ENCODE data around the gene TFRC.

Gene TFRC

DNA sequence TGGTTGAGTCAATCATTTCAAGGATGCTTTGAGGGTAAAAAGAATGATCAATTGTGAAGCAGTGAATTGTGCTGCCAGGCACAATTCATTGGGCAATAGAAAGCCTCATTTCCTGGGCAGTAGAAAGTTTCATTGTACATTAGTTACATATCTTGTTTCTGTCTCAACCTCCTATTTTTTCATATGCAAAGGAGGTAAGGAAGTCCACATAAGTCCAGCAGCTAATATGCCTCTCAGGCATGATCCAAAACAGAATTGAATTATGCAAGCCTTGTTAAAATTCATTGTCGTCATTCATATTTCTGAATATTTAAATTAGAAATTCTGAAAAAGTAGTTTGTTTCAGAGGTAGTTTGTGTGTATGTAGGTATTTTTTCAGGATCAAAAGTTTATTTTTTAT lies 65.8 kb downstream of the TFRC start:
- H3K36me3 ChIP-seq (ENCODE audit: insufficient read depth, low read length): no peaks in the 10 kb centered on the region
- no peak overlapping the region for H2AFZ ChIP-seq (ENCODE audit: low read length)
- TF ChIP-seq CTCF (conservative IDR thresholded peaks at IDR 0.05; ENCODE audit: low read length) (no peak), EZH2phosphoT487 (IDR thresholded peaks at IDR 0.05; ENCODE audit: borderline replicate concordance) (no peak)
- H3K9ac ChIP-seq (ENCODE audit: low read depth, low read length, poor library complexity, severe bottlenecking): no peak overlapping the region
- no peaks in the 10 kb centered on the region; the same call in 1 of the 2 replicates for H3F3A ChIP-seq (ENCODE audit: low read depth)
- no peaks in the 10 kb centered on the region for H4K20me1 ChIP-seq (ENCODE audit: insufficient read depth, low read length, poor library complexity, severe bottlenecking)
- H3K4me1 ChIP-seq (ENCODE audit: insufficient read depth, low read length, poor library complexity, severe bottlenecking): no peaks in the 10 kb centered on the region
- no peaks in the 10 kb centered on the region for H3K9me2 ChIP-seq (replicated peaks; ENCODE audit: low read depth, low read length)
- no peak overlapping the region for H3K4me2 ChIP-seq (ENCODE audit: low read depth, low read length, poor library complexity, severe bottlenecking)
- no peaks in the 10 kb centered on the region for H3K27me3 ChIP-seq (ENCODE audit: insufficient read depth, low read length, poor library complexity, severe bottlenecking)
- H3K79me2 ChIP-seq (ENCODE audit: insufficient read depth, low read length): no peaks in the 10 kb centered on the region
- no peak overlapping the region for H3K4me3 ChIP-seq (ENCODE audit: low read length, poor library complexity, severe bottlenecking)
- no peaks in the 10 kb centered on the region for H3K9me3 ChIP-seq (ENCODE audit: insufficient read depth, low read depth, low read length)

- TF ChIP-seq CTCF (conservative IDR thresholded peaks at IDR 0.05; ENCODE audit: low read length) (no peak), EZH2phosphoT487 (IDR thresholded peaks at IDR 0.05; ENCODE audit: borderline replicate concordance) (no peak)
- Histone ChIP-seq H3K79me2 (ENCODE audit: insufficient read depth, low read length) (no peaks in the 10 kb centered on the region), H4K20me1 (ENCODE audit: insufficient read depth, low read length, poor library complexity, severe bottlenecking) (no peaks in the 10 kb centered on the region), H3K9me2 (replicated peaks; ENCODE audit: low read depth, low read length) (no peaks in the 10 kb centered on the region), H3K36me3 (ENCODE audit: insufficient read depth, low read length) (no peaks in the 10 kb centered on the region), H3K27me3 (ENCODE audit: insufficient read depth, low read length, poor library complexity, severe bottlenecking) (no peaks in the 10 kb centered on the region), H3K4me3 (ENCODE audit: low read length, poor library complexity, severe bottlenecking) (no peak overlapping the region), H3K9ac (ENCODE audit: low read depth, low read length, poor library complexity, severe bottlenecking) (no peak overlapping the region), H3F3A (ENCODE audit: low read depth) (no peaks in the 10 kb centered on the region), H3K4me1 (ENCODE audit: insufficient read depth, low read length, poor library complexity, severe bottlenecking) (no peaks in the 10 kb centered on the region), H2AFZ (ENCODE audit: low read length) (no peak overlapping the region), H3K4me2 (ENCODE audit: low read depth, low read length, poor library complexity, severe bottlenecking) (no peak overlapping the region), H3K9me3 (ENCODE audit: insufficient read depth, low read depth, low read length) (no peaks in the 10 kb centered on the region)
These were observed 68.1 kb downstream of the TFRC start for GRCh38 chr3:196013587-196014487.

DNA sequence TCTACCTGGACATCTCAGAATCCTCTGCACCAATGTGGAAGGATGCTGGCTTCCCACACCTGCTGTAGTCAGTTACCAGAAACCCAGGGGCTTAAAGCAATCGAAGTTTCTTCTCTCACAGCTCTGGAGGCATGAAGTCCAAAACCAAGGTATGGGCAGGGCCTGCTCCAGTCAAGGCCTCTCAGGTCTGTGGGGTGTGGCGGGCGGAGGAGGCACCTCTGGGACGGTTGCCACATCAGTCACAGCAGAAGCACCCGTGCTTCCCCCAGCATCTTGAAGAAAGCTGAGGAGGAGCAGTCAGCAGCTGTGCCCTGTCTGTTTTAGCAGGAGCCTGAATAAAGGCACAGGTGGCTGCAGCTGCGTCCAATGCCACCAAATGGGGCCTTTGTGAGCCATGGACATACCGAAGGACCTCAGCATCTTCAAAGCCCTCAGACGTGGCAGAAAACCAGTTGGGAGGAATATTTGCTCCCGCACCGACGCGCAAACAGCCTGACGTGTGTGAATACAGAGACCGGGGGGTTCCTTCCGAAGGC lies 68.9 kb downstream of the TFRC start:
- no peak for TF ChIP-seq CTCF (conservative IDR thresholded peaks at IDR 0.05; ENCODE audit: low read length)
- TF ChIP-seq EZH2phosphoT487 (IDR thresholded peaks at IDR 0.05; ENCODE audit: borderline replicate concordance): no peak

More for the DNA sequence above, 68.9 kb downstream of the TFRC start:
- H3K9ac ChIP-seq (ENCODE audit: low read depth, low read length, poor library complexity, severe bottlenecking): no peak overlapping the region
- no peak overlapping the region for H3K4me2 ChIP-seq (ENCODE audit: low read depth, low read length, poor library complexity, severe bottlenecking)
- no peaks in the 10 kb centered on the region for H3K79me2 ChIP-seq (ENCODE audit: insufficient read depth, low read length)
- H3K4me3 ChIP-seq (ENCODE audit: low read length, poor library complexity, severe bottlenecking): no peak overlapping the region
- H3F3A ChIP-seq (ENCODE audit: low read depth): no peaks in the 10 kb centered on the region
- no peak overlapping the region for H2AFZ ChIP-seq (ENCODE audit: low read length)
- no peaks in the 10 kb centered on the region for H4K20me1 ChIP-seq (ENCODE audit: insufficient read depth, low read length, poor library complexity, severe bottlenecking)
- H3K9me3 ChIP-seq (ENCODE audit: insufficient read depth, low read depth, low read length): no peaks in the 10 kb centered on the region
- H3K27me3 ChIP-seq (ENCODE audit: insufficient read depth, low read length, poor library complexity, severe bottlenecking): no peaks in the 10 kb centered on the region
- H3K4me1 ChIP-seq (ENCODE audit: insufficient read depth, low read length, poor library complexity, severe bottlenecking): no peaks in the 10 kb centered on the region
- no peaks in the 10 kb centered on the region for H3K9me2 ChIP-seq (replicated peaks; ENCODE audit: low read depth, low read length)
- H3K36me3 ChIP-seq (ENCODE audit: insufficient read depth, low read length): no peaks in the 10 kb centered on the region
